SU-DHL-6 (cell line): ENCODE data around the gene SARDH.

ENCODE experiments used
- H2AFZ ChIP-seq: fragments of 200-600 bp; sonication (generic); 2 replicates; pipeline ENCODE4 v1.6.1; 2014; ENCODE audit warnings: low read depth, mild to moderate bottlenecking, moderate library complexity, mixed read lengths, antibody characterized with exemption, low read length; ENCODE audit not compliant: severe bottlenecking
- H3F3A ChIP-seq: fragments of 200-600 bp; shearing (Covaris generic); 2 replicates; pipeline ENCODE4 v1.6.0; 2016; ENCODE audit warnings: antibody characterized with exemption, mild to moderate bottlenecking; ENCODE audit not compliant: insufficient read depth
- H3K27ac ChIP-seq: fragments of 200-600 bp; sonication (generic); 2 replicates; pipeline ENCODE4 v1.5.1; 2016; ENCODE audit warnings: low read depth, mild to moderate bottlenecking, low read length, moderate library complexity, mixed read lengths
- H3K27me3 ChIP-seq: fragments of 200-600 bp; sonication (generic), shearing (Covaris generic); 2 replicates; pipeline ENCODE4 v1.6.0; 2014; ENCODE audit warnings: mild to moderate bottlenecking, low read length
- H3K36me3 ChIP-seq: fragments of 200-600 bp; sonication (generic); 2 replicates; pipeline ENCODE4 v1.6.1; 2014; ENCODE audit warnings: mild to moderate bottlenecking, low read length, mixed read lengths
- H3K4me2 ChIP-seq: fragments of 300-600, 200-600 bp; shearing (Covaris generic), sonication (generic); 2 replicates; pipeline ENCODE4 v1.6.0; 2014; ENCODE audit warnings: low read length, low read depth, mild to moderate bottlenecking; ENCODE audit not compliant: poor library complexity, severe bottlenecking
- H3K4me3 ChIP-seq: fragments of 200-600 bp; sonication (generic); 2 replicates; pipeline ENCODE4 v1.5.1; 2014; ENCODE audit warnings: antibody characterized with exemption, low read length, mild to moderate bottlenecking, mixed read lengths; ENCODE audit not compliant: insufficient read depth, poor library complexity, severe bottlenecking
- H3K79me2 ChIP-seq: fragments of 200-600 bp; sonication (generic); 2 replicates; pipeline ENCODE4 v1.6.1; 2014; ENCODE audit warnings: mild to moderate bottlenecking, low read length, moderate library complexity; ENCODE audit not compliant: insufficient read depth
- H3K9ac ChIP-seq: fragments of 200-600 bp; sonication (generic); 2 replicates; pipeline ENCODE4 v1.7.0; 2014; ENCODE audit warnings: mild to moderate bottlenecking, low read length
- H3K9me2 ChIP-seq: fragments of 200-600 bp; sonication (generic); replicated peaks from 2 replicates; pipeline ENCODE4 v1.6.1; 2014; ENCODE audit warnings: low read length; ENCODE audit not compliant: insufficient read depth
- H3K9me3 ChIP-seq: fragments of 200-600 bp; sonication (generic); 2 replicates; pipeline ENCODE4 v1.6.1; 2014; ENCODE audit warnings: low read length, mixed read lengths; ENCODE audit not compliant: insufficient read depth
- H4K20me1 ChIP-seq: fragments of 200-600 bp; sonication (generic); 2 replicates; pipeline ENCODE4 v1.6.1; 2014; ENCODE audit warnings: low read depth, mild to moderate bottlenecking, antibody characterized with exemption, low read length, moderate library complexity, mixed read lengths
- CTCF ChIP-seq: fragments of 200-600 bp; sonication (generic); IDR thresholded peaks from one replicate; pipeline ENCODE4 v1.5.1; 2017; ENCODE audit warnings: antibody characterized with exemption, mild to moderate bottlenecking, low read length, moderate library complexity; ENCODE audit not compliant: insufficient read depth, poor library complexity, severe bottlenecking
- EZH2phosphoT487 ChIP-seq: fragments of 200-600 bp; sonication (generic), shearing (Covaris generic); conservative IDR thresholded peaks from 2 replicates; pipeline ENCODE4 v1.6.1; 2018; ENCODE audit warnings: mild to moderate bottlenecking, antibody characterized with exemption, low read length, moderate library complexity, mixed read lengths

Gene SARDH

GRCh38 chr9:133655701-133656100 lies 82.5 kb downstream of the SARDH start:
- Histone ChIP-seq H3K36me3 (no peaks in the 10 kb centered on the region), H3K27me3 (no peaks in the 10 kb centered on the region), H3K4me3 (no peak overlapping the region), H2AFZ (no peak overlapping the region), H3K27ac (no peak overlapping the region), H3K9ac (no peak overlapping the region), H3F3A (no peaks in the 10 kb centered on the region), H3K9me2 (no peaks in the 10 kb centered on the region), H3K4me2 (no peak overlapping the region), H3K9me3 (no peaks in the 10 kb centered on the region), H3K79me2 (no peaks in the 10 kb centered on the region), H4K20me1 (no peaks in the 10 kb centered on the region)
- no peak for TF ChIP-seq CTCF
- no peak for TF ChIP-seq EZH2phosphoT487

- H3K4me2 ChIP-seq, result no peak overlapping the region
- H3K79me2 ChIP-seq, result no peaks in the 10 kb centered on the region
- H3K36me3 ChIP-seq, result no peaks in the 10 kb centered on the region
- H4K20me1 ChIP-seq, result no peaks in the 10 kb centered on the region
- no peak for TF ChIP-seq EZH2phosphoT487
- no peak for TF ChIP-seq CTCF
- no peak overlapping the region for H3K27ac ChIP-seq
- no peaks in the 10 kb centered on the region for H3K9me3 ChIP-seq
- H3F3A ChIP-seq, result no peaks in the 10 kb centered on the region
- H2AFZ ChIP-seq, result no peak overlapping the region
- H3K9ac ChIP-seq, result no peak overlapping the region
- no peak overlapping the region for H3K4me3 ChIP-seq
- H3K27me3 ChIP-seq, result no peaks in the 10 kb centered on the region
- no peaks in the 10 kb centered on the region for H3K9me2 ChIP-seq
Measured at GRCh38 chr9:133654736-133655657, 83.2 kb downstream of the SARDH start.

GRCh38 chr9:133653638-133654037 lies 84.5 kb downstream of the SARDH start:
- Histone ChIP-seq H4K20me1 (no peaks in the 10 kb centered on the region), H3K36me3 (no peaks in the 10 kb centered on the region), H3K79me2 (no peaks in the 10 kb centered on the region), H3K4me2 (no peak overlapping the region), H3K27ac (no peak overlapping the region), H3K9me3 (no peaks in the 10 kb centered on the region), H3K4me3 (no peak overlapping the region), H3K9me2 (no peaks in the 10 kb centered on the region), H3F3A (no peaks in the 10 kb centered on the region), H3K27me3 (no peaks in the 10 kb centered on the region), H2AFZ (no peak overlapping the region), H3K9ac (no peak overlapping the region)
- no peak for TF ChIP-seq EZH2phosphoT487
- TF ChIP-seq CTCF, result no peak
